Heart right ventricle (tissue), 16 donors: ENCODE data around the gene TOMM6. TPM values are rescaled to one million over a fixed set of nuclear protein-coding genes. Genes with fewer than 3 reads are reported as not detected.

Source experiments
- ATAC-seq, 8 donors: fragments of 200-7000 bp; cut with Tn5 transposase; one replicate each; pipeline ENCODE4 v1.9.1; 2020; ENCODE audit warnings: mild to moderate bottlenecking in 8 of 8, moderate library complexity in 8 of 8, moderate number of reproducible peaks in 1 of 8
- DNase-seq, 2 donors: peaks; one replicate each; pipeline ENCODE4 v3.0.0-alpha.2; 2020
- H3K27ac ChIP-seq, 10 donors: fragments of 200-600 bp; sonication (generic) in 2 of 10; one replicate each; pipeline versions ENCODE4 v1.5.0 to v1.8.0; 2020 to 2022; ENCODE audit warnings: mild to moderate bottlenecking in 3 of 10
- H3K27me3 ChIP-seq, 7 donors: fragments of 200-600 bp; one replicate each; pipeline ENCODE4 v1.8.0; 2021 to 2022; ENCODE audit warnings: mild to moderate bottlenecking in 2 of 7
- H3K36me3 ChIP-seq, 9 donors: fragments of 200-600 bp; sonication (generic) in 1 of 9; one replicate each; pipeline versions ENCODE4 v1.5.0 to v1.8.0; 2020 to 2022; ENCODE audit warnings: mild to moderate bottlenecking in 2 of 9
- H3K4me1 ChIP-seq, 9 donors: fragments of 200-600 bp; sonication (generic) in 1 of 9; one replicate each; pipeline versions ENCODE4 v1.5.0 to v1.8.0; 2020 to 2022; ENCODE audit warnings: mild to moderate bottlenecking in 4 of 9
- H3K4me3 ChIP-seq, 10 donors: fragments of 200-600 bp; sonication (generic) in 2 of 10; one replicate each; pipeline versions ENCODE4 v1.5.0 to v1.8.0; 2020 to 2022; ENCODE audit warnings: mild to moderate bottlenecking in 7 of 10, moderate library complexity in 2 of 10
- H3K9me3 ChIP-seq, 11 donors: fragments of 200-600 bp in 10 of 11; sonication (generic) in 2 of 11; one replicate each; pipeline versions ENCODE4 v1.5.0 to v1.8.0; 2013 to 2022; ENCODE audit warnings: mild to moderate bottlenecking in 2 of 11, control low read depth in 1 of 11, moderate library complexity in 1 of 11
- CTCF ChIP-seq, 9 donors: fragments of 200-600 bp; sonication (generic) in 2 of 9; IDR thresholded peaks; one replicate each; pipeline versions ENCODE4 v1.5.0 to v1.8.0; 2021 to 2022; ENCODE audit warnings: antibody characterized with exemption in 9 of 9, mild to moderate bottlenecking in 5 of 9, moderate library complexity in 1 of 9
- WGBS, 2 donors: extraction: QIAGEN DNeasy Blood & Tissue Kit; methylation state at CpG; one replicate each; pipeline ENCODE4 v1.1.7; 2013; ENCODE audit warnings: inconsistent platforms in 1 of 2; 5-methylcytosine and 5-hydroxymethylcytosine counted together
- intact Hi-C, 10 donors: fragments of 100-400 bp; cut with DNase I; formaldehyde crosslinking; loops; one replicate each; pipeline versions ENCODE4 v1.11.1 to v1.14.2; 2022
- polyA plus RNA-seq, 2 donors: library from polyadenylated mRNA; stranded (reverse); fragments of 200-250 nt; gene quantifications; one replicate each; pipeline ENCODE4 v1.2.3, GENCODE V29; 2013
- total RNA-seq, 10 donors: library from RNA; stranded (reverse); fragmentation: NEBNext Ultra II Directional in 3 of 10; extraction: Animal tissue kit (Norgen Biotek cat#: 25700) in 3 of 10; gene quantifications; one replicate each; pipeline versions ENCODE4 v1.2.1 to v1.2.4, GENCODE V29; 2021 to 2023
- donor health status: Arrhythmogenic right ventricular cardiomyopathy.
- donor health status: ischemic (EF 13 %, LVEDD 7.1; RV severe dilation, severe dysfunction).
- donor health status: healthy with polysubstance abuse.
- donor health status: DM: no; HTN: yes; CAD: no.
- donor health status: DM: no; HTN: no; CAD: no.
- donor health status: ischemic (EF 25% LVEDD 6.9; RV normal size, moderate dysfunction).
- donor health status: ischemic (EF 25% LVEDD 5.7; RV mildly dilated, moderate dysfunction).
- donor health status: healthy.
- donor health status: DM: yes; HTN: yes; CAD: no.
- donor health status: Ischemic cardiomyopathy.
- donor health status: ischemic (EF 35%, LVEDD 5.7; RV mildly dilated, moderate dysfunction).
- donor health status: nonischemic (EF 11% LVEDD 7.7; RV severe dilation, severe dysfunction).
- donor health status: DM: yes; HTN: yes; CAD: no.
- donor health status: PGD.
- donor health status: ischemic (EF 29% LVEDD 5.4; RV normal size, mild dysfunction).
- donor health status: nonischemic (EF 23%, LVEDD 6.1; RV moderate dilation, normal function).

TOMM6 gene
- total and polyA plus RNA-seq, 12 donors: 135 to 291 (median 186) TPM

- ATAC-seq (no peak), DNase-seq (no peak)
- H3K4me1 ChIP-seq: peaks cover 0 to 3% (median 0%) of the 10 kb centered on the region in 9 donors
- no peak overlapping the region for H3K4me3 ChIP-seq
- peaks cover 0 to 4% (median 0%) of the 10 kb centered on the region in 9 donors for H3K36me3 ChIP-seq
- no peak for TF ChIP-seq CTCF (IDR thresholded peaks at IDR 0.05)
- intact Hi-C loops: no loop called here
- H3K27ac ChIP-seq: no peak overlapping the region
- no peaks in the 10 kb centered on the region for H3K27me3 ChIP-seq
- 100% methylated on average over 2 of the region's 2 CpGs for WGBS, 2 donors
- no peaks in the 10 kb centered on the region for H3K9me3 ChIP-seq
These were observed 39.0 kb downstream of the TOMM6 start for GRCh38 chr6:41826343-41827022.

- ATAC-seq (no peak), DNase-seq (no peak)
- no peak for TF ChIP-seq CTCF (IDR thresholded peaks at IDR 0.05)
- H3K36me3 ChIP-seq: no peaks in the 10 kb centered on the region
- H3K27ac ChIP-seq: no peak overlapping the region
- 88 to 94% methylated on average over 3 of the region's 3 CpGs for whole genome bisulfite sequencing, 2 donors
- no peaks in the 10 kb centered on the region for H3K27me3 ChIP-seq
- no peaks in the 10 kb centered on the region for H3K4me1 ChIP-seq
- no peak overlapping the region for H3K4me3 ChIP-seq
- peaks cover 0 to 4% (median 0%) of the 10 kb centered on the region in 11 donors for H3K9me3 ChIP-seq
- intact Hi-C loops: no loop called here
These were observed 44.8 kb downstream of the TOMM6 start for GRCh38 chr6:41832263-41832662.

- TF ChIP-seq CTCF (IDR thresholded peaks at IDR 0.05): no peak
- Histone ChIP-seq H3K9me3 (peaks cover 0 to 6% (median 0%) of the 10 kb centered on the region in 11 donors), H3K4me3 (no peak overlapping the region), H3K27me3 (no peaks in the 10 kb centered on the region), H3K27ac (no peak overlapping the region), H3K4me1 (no peaks in the 10 kb centered on the region), H3K36me3 (no peaks in the 10 kb centered on the region)
- ATAC-seq (no peak), DNase-seq (no peak)
- 57 to 66% methylated on average over 5 of the region's 5 CpGs for WGBS, 2 donors
- intact Hi-C loops: no loop called here
These were observed 48.6 kb downstream of the TOMM6 start for GRCh38 chr6:41836022-41836659.

- Histone ChIP-seq H3K9me3 (peaks cover 0 to 6% (median 0%) of the 10 kb centered on the region in 11 donors), H3K36me3 (no peaks in the 10 kb centered on the region), H3K27ac (no peak overlapping the region), H3K27me3 (no peaks in the 10 kb centered on the region), H3K4me3 (no peak overlapping the region), H3K4me1 (no peaks in the 10 kb centered on the region)
- ATAC-seq: no peak
- DNase-seq: no peak
- intact Hi-C loops: no loop called here
- WGBS, 2 donors: 90% methylated on average over 2 of the region's 2 CpGs
- TF ChIP-seq CTCF (IDR thresholded peaks at IDR 0.05): no peak
These were observed 49.2 kb downstream of the TOMM6 start for GRCh38 chr6:41836660-41837052.

Other genes starting within 250 kb of the TOMM6 start
- 10 to 100 TPM; 12.7 to 18.0 (median 13.7) TPM for gene FOXP4, start 241.3 kb upstream of the TOMM6 start, total RNA-seq
- 10 to 100 TPM in 1 of 2 donors, 1 to 10 TPM in 1; 8.9 to 12.9 TPM for gene FOXP4, start 241.3 kb upstream of the TOMM6 start, polyA plus RNA-seq
- gene MDFI, start 149.2 kb upstream of the TOMM6 start, total RNA-seq: 1 to 10 TPM in 6 of 10 donors, under 1 TPM in 4; 0.34 to 2.7 (median 1.2) TPM
- gene MDFI, start 149.2 kb upstream of the TOMM6 start, polyA plus RNA-seq: 1 to 10 TPM; 1.2 to 4.4 TPM
- gene TFEB, start 52.1 kb upstream of the TOMM6 start, total RNA-seq: 10 to 100 TPM; 29.2 to 47.0 (median 39.6) TPM
- 10 to 100 TPM; 36.9 to 52.3 TPM for gene TFEB, start 52.1 kb upstream of the TOMM6 start, polyA plus RNA-seq
- not detected for gene PGC, start 40.3 kb upstream of the TOMM6 start, total RNA-seq
- 1 to 10 TPM in 1 of 2 donors, under 1 TPM in 1; 0.58 to 2.0 TPM for gene PGC, start 40.3 kb upstream of the TOMM6 start, polyA plus RNA-seq
- gene FRS3, start 7.8 kb upstream of the TOMM6 start, total RNA-seq: 1 to 10 TPM; 4.1 to 8.7 (median 5.8) TPM
- gene FRS3, start 7.8 kb upstream of the TOMM6 start, polyA plus RNA-seq: 1 to 10 TPM; 2.8 to 8.0 TPM
- gene PRICKLE4, start 6.9 kb upstream of the TOMM6 start, total RNA-seq: 1 to 10 TPM in 7 of 10 donors, under 1 TPM in 3; 0.38 to 4.7 (median 1.9) TPM
- gene PRICKLE4, start 6.9 kb upstream of the TOMM6 start, polyA plus RNA-seq: 1 to 10 TPM; 1.6 to 6.1 TPM
- gene USP49, start 107.7 kb downstream of the TOMM6 start, total RNA-seq: 1 to 10 TPM; 1.1 to 2.0 (median 1.7) TPM
- 1 to 10 TPM in 1 of 2 donors, under 1 TPM in 1; 0.58 to 2.0 TPM for gene USP49, start 107.7 kb downstream of the TOMM6 start, polyA plus RNA-seq
- gene MED20, start 133.4 kb downstream of the TOMM6 start, total RNA-seq: 10 to 100 TPM; 12.6 to 21.5 (median 17.3) TPM
- gene MED20, start 133.4 kb downstream of the TOMM6 start, polyA plus RNA-seq: 10 to 100 TPM; 11.0 to 11.1 TPM
- 10 to 100 TPM in 3 of 10 donors, 1 to 10 TPM in 7; 7.5 to 14.6 (median 9.9) TPM for gene BYSL, start 133.8 kb downstream of the TOMM6 start, total RNA-seq
- gene BYSL, start 133.8 kb downstream of the TOMM6 start, polyA plus RNA-seq: 10 to 100 TPM in 1 of 2 donors, 1 to 10 TPM in 1; 4.3 to 20.0 TPM
- 10 to 100 TPM; 29.6 to 51.8 (median 37.5) TPM for gene CCND3, start 154.1 kb downstream of the TOMM6 start, total RNA-seq
- gene CCND3, start 154.1 kb downstream of the TOMM6 start, polyA plus RNA-seq: 10 to 100 TPM; 55.5 to 77.3 TPM